Activated T-helper 9 cell treated with anti-CD3 and anti-CD28 coated beads, Interleukin-2, amount 50 U/mL, for 16 hours (primary cell): ENCODE measurements around the gene GPR84.
"Not testable (repeated sequence)": the region's sequence is repeated elsewhere in the genome, so short reads cannot be mapped to it uniquely, and the experiment has no call there.

ENCODE experiments used
- DNase-seq: peaks from one replicate; pipeline ENCODE4 v3.0.0-alpha.2; 2020; ENCODE audit warnings: low read depth

The GPR84 gene

GRCh38 chr12:54355104-54355815 lies 9.0 kb downstream of the GPR84 start:
- DNase-seq: no peak

GRCh38 chr12:54354271-54354670 lies 10.0 kb downstream of the GPR84 start:
- not testable (repeated sequence) for DNase-seq

GRCh38 chr12:54352891-54353874 lies 11.1 kb downstream of the GPR84 start:
- no peak for DNase-seq

- no peak for DNase-seq
These were observed 12.2 kb downstream of the GPR84 start for GRCh38 chr12:54352022-54352531.

- DNase-seq: no peak
These were observed 12.9 kb downstream of the GPR84 start for GRCh38 chr12:54351341-54351740.

- no peak for DNase-seq
These were observed 13.5 kb downstream of the GPR84 start for GRCh38 chr12:54350743-54351142.

- DNase-seq: no peak
These were observed 14.6 kb downstream of the GPR84 start for GRCh38 chr12:54349679-54350078.

GRCh38 chr12:54349036-54349435 lies 15.2 kb downstream of the GPR84 start:
- DNase-seq: no peak

- DNase-seq: no peak
These were observed 22.6 kb downstream of the GPR84 start for GRCh38 chr12:54341378-54342300.

GRCh38 chr12:54340846-54341245 lies 23.4 kb downstream of the GPR84 start:
- DNase-seq: no peak

- DNase-seq: no peak
These were observed 25.5 kb downstream of the GPR84 start for GRCh38 chr12:54338698-54339296.

- DNase-seq: no peak
These were observed 26.2 kb downstream of the GPR84 start for GRCh38 chr12:54337854-54338650.

GRCh38 chr12:54337280-54337842 lies 26.9 kb downstream of the GPR84 start:
- no peak for DNase-seq

GRCh38 chr12:54333420-54334034 lies 30.8 kb downstream of the GPR84 start:
- DNase-seq: no peak

GRCh38 chr12:54331461-54331860 lies 32.8 kb downstream of the GPR84 start:
- no peak for DNase-seq

- DNase-seq: no peak
These were observed 33.8 kb downstream of the GPR84 start for GRCh38 chr12:54330442-54330841.

GRCh38 chr12:54329759-54330158 lies 34.5 kb downstream of the GPR84 start:
- no peak for DNase-seq

- DNase-seq: no peak
These were observed 35.5 kb downstream of the GPR84 start for GRCh38 chr12:54328595-54329337.
